HG02981 (cell line): ENCODE results near the gene RNF208.

Source experiments
- ATAC-seq: cut with Tn5 transposase; IDR thresholded peaks from one replicate; pipeline ENCODE4 v1.9.1; 2021; ENCODE audit warnings: mild to moderate bottlenecking, moderate library complexity; ENCODE audit not compliant: unreplicated experiment

Gene RNF208

DNA sequence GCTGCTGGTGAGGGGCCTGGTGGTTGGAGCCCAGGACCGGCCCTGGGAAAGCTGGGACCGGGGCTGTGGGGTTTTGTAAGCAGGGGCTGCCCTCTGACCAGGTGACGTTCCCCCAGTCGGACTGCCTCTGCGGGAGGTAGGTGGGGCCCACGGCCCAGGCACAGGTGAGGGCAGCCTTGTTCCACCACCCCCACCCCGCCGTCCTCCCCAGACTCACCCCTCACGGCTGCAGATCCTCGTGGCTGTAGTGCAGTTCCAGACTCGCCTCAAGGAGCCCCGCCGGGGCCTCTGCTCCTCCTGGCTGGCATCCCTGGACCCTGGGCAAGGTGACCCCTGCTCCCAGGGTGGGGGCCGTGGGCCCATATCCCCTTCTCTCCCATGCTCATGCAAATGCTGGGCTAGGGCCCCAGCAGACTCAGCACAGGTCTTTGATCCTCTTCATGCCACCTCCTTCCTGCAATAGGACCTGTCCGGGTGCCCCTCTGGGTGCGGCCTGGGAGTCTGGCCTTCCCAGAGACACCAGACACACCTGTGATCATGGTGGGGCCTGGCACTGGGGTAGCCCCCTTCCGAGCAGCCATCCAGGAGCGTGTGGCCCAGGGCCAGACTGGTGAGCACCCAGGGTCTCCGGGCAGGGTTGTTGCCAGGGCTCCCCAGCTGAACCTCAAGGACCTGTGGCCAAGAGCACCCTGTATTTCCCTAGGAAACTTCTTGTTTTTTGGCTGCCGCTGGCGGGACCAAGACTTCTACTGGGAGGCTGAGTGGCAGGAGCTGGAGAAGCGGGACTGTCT, 6.6 kb downstream of the RNF208 start:
- no peak for ATAC-seq

DNA sequence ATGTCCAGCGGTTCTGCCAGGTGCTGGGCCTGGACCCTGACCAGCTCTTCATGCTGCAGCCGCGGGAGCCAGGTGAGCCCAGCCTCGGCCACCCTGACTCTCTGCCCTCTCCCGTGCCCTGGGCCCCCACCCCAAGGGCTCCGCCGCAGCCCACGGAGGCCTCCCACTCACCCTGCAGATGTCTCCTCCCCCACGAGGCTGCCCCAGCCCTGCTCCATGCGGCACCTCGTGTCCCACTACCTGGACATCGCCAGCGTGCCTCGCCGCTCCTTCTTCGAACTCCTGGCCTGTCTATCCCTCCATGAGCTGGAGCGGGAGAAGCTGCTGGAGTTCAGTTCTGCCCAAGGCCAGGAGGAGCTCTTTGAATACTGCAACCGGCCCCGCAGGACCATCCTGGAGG, 7.4 kb downstream of the RNF208 start:
- no peak for ATAC-seq

DNA sequence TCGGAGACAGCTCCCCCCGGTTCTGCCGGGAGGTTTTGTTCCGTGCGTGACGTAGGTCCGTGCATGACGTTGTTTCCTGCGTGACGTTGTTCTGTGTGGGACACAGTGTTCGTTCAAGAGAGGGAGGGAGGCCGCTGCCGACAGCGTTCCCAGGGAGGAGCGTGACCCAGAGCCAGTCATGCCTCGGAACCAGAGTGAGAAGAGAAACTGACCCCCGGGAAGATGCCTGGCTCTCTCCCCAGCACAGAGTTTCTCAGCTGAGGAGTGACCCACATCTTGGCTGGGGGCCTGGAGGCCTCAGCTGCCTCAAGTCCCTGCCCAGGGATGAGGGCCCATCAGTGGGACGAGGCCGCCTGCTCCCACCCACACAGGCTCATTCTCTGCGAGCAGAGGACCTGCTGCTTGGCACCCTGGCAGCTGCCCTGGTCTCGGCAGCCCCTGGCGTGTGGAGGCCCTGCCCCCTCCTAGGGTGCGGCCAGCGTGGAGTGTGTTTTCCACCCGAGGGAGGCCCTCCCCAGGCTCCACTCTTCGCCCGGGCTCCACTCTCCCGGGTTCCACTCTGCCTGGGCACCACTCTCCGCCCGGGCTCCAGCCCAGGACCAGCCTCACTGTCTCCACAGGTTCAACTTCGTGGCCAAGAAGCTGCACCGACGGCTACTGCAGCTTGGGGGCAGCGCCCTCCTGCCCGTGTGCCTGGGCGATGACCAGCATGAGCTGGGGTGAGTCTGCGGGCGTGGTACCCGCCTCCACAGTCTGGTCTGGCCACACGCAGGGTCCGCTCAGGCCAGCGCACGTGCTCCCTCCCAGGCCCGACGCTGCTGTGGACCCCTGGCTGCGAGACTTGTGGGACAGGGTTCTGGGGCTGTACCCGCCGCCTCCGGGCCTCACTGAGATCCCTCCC, 8.6 kb downstream of the RNF208 start:
- no peak for ATAC-seq

DNA sequence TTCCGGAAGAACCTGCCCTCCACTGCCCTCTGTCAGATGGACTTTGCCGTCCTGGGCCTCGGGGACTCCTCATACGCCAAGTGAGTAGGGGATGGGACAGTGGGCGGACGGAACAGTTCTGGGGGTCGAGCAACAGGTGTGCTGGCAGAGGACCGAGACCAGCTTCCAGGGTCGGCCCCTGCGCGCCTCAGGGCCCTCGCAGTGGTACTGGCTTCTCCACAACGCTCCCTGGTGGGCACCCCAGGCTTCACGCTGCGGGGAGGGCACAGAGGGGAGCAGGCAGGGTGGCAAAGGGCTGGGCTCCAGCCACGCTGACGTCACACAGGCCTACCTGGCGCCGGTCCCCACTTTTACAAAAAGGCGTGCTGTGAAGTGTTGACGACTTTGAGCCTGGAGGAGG, 9.5 kb downstream of the RNF208 start:
- no peak for ATAC-seq

DNA sequence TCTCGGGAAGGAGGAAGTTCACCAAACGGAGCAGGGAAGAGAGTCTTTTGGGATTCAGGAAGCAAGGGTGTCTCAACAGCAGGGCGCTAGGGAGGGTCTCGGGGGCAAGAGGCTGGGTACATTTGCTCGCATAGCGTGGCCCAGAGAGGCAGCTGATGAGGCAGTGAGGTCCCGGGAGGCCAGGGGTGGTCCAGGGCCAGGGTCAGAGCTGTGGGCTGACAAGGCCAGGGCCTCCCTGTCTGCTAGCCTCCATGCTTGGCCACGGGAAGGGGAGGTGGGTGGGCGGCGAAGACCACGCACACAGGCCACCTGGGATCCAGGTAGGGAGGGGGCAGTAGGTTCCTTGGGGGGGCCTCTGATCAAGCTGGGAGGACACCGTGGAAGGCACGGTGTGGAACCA, 10.5 kb downstream of the RNF208 start:
- ATAC-seq, result no peak

DNA sequence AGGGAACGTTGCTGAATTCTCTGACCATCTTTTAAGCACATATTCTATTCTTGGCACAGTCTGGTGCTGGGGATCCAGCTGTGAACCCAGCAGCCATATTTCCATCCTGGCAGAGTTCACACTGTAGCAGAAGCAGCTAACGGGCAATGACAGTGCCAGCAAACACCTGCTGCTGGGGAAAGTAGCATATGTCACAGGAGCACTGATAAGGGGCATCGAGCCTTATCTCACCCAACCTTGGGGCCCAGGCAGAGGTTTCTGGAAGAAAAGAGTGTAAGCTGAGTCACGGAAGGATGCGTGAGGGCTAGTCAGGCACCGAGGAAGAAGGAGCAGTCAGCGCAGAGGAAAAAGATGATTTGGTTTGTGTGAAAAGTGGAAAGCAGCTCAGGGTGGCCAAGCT, 15.4 kb downstream of the RNF208 start:
- ATAC-seq, result no peak

DNA sequence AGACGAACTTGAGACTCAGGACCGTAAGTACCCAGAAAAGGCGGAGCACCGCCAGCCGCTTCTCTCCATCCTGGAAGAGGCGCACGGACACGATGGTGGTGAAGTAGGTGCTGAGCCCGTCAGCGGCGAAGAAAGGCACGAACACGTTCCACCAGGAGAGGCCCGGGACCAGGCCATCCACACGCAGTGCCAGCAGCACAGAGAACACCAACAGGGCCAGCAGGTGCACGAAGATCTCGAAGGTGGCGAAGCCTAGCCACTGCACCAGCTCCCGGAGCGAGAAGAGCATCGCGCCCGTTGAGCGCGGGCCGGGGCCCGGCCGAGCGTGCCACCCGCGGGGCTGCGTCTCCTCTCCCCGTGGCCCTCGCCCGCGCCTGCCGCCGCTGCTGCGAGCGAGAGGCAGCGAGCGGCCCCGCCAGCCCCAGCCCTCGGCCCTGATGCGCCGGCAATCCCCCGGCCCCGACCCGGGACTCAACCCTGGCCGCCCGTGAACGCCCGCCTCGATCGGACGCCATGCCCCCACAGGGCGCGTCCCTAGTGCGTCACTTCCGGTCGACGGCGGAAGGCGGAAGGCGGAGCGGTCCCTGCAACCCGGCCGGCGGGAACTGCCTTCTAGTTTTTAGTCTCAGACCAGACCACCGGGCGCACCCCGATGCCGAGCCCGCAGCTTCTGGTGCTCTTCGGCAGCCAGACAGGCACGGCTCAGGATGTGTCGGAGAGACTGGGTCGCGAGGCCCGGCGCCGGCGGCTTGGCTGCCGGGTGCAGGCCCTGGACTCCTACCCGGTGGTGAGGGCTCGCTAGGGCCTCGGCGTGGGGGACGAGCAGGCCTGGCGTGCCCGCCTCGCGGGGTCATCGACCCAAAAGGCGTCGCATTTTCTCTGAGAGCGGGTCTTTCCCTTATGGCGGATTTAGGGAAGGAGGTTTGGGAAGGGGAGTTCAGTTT, 16.6 kb downstream of the RNF208 start, which contains the start of the genes NDOR1 and TMEM203:
TSS of gene NDOR1 (plus strand) at position 575 of the 944 bp plus-strand sequence. CDS start at position 653, 78 bp downstream.
TSS of gene TMEM203 (minus strand) at position 523 of the 944 bp plus-strand sequence. CDS start at position 289, 234 bp downstream.
- ATAC-seq, result peak; percentile 38

DNA sequence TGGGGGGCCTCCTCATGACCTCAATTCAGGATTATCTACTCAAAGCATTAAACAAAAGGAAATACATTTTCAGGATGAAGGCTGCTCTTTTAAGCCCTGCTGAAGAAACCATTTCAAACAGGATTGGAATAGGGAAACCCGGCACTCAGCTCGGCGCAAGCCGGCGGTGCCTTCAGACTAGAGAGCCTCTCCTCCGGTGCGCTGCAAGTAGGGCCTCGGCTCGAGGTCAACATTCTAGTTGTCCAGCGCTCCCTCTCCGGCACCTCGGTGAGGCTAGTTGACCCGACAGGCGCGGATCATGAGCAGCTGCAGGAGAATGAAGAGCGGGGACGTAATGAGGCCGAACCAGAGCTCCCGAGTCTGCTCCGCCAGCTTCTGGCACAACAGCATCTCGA, 17.3 kb downstream of the RNF208 start:
- ATAC-seq, result no peak

DNA sequence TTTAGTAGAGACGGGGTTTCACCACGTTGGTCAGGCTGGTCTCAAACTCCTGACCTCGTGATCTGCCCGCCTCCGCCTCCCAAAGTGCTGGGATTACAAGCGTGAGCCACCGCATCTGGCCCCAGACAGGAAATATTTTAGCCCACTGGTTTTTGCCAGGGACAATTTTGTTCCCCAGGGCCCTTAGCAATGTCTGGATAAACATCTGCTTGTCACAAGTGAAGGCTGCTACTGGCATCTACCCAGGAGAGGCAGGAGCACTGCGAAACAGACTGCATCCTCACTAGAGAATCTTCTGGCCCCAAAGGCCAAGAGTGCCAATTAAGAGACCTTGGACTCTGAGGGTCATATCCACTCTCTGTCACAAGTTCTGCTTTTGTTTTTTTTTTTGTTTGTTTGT, 19.1 kb downstream of the RNF208 start:
- no peak for ATAC-seq

DNA sequence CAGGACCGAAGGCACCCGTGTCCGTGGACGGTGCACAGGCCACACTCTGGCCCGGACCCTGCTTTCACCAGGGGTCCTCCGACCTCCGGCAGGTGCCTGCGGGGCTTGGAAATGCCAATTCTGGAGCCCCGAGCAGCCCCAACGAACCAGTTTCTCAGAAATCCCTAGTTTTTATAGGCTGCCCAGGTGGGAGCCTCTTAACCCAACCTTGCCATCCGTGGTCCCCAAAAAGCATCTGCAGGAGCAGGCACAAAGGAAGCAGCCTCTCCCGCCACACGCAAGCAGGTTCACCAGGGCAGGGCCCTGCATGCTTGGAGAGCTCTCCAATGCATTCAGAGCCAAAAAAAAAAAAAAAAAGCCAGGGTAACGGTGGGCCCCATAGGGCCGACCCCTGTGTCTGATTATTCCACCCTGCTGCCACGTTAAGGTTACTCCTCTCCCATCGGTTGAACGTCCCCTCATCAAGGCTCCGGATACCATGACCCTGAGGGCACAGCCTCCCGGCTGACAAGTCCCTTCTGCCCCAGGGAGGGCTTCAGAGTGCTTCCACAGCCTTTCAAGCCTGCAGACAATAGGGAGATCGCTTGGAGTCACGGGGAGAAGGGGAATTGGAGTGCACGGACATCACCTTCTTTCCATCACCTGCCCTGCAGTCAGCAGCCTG, 20.7 kb downstream of the RNF208 start:
- no peak for ATAC-seq

DNA sequence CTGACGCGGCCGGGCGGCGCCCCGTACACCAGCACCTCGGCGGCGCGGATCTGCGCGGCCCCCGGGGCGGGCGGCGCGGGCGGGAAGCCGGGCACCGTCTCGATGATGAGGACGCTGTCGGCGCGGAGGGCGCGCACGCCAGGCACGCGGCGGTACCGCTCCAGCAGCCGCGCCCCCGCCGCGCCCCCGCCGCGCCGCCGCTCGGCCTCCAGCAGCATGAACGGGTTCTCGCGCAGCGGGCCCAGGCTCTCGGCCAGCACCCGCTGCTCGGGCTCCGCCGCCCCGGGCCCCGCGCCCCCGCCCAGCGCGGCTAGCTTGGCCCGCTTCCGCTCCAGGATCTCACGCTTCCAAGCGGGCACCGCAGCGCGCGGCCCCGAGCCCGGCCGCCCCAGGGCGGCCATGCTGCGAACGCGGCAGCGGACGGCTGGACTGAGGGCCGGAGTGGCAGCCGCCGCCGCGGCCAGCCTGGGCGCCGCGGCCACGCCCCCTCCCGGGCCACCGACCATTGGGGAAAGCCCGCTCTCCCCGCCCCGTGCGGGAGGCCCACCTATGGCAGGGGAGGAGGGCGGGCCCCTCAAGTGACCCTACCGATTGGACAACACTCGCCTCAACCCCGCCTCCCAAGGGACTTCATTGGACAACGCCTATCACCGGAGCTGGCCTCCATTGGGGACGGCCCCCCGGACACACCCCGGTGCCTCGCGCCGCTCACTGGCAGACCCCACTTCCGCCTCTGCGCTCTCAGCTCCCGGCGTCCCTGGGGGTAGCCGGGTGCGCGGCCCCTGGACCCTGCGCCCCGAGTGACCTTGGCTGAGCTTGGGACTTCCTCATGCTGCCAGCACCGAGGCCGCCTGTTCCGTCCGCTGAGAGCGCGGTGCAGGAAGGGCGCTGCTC, 21.5 kb downstream of the RNF208 start, which contains the start of gene TPRN:
TSS of gene TPRN (minus strand) at position 431 of the 894 bp plus-strand sequence. CDS start at position 401, 30 bp downstream.
- peak; percentile 82 for ATAC-seq

DNA sequence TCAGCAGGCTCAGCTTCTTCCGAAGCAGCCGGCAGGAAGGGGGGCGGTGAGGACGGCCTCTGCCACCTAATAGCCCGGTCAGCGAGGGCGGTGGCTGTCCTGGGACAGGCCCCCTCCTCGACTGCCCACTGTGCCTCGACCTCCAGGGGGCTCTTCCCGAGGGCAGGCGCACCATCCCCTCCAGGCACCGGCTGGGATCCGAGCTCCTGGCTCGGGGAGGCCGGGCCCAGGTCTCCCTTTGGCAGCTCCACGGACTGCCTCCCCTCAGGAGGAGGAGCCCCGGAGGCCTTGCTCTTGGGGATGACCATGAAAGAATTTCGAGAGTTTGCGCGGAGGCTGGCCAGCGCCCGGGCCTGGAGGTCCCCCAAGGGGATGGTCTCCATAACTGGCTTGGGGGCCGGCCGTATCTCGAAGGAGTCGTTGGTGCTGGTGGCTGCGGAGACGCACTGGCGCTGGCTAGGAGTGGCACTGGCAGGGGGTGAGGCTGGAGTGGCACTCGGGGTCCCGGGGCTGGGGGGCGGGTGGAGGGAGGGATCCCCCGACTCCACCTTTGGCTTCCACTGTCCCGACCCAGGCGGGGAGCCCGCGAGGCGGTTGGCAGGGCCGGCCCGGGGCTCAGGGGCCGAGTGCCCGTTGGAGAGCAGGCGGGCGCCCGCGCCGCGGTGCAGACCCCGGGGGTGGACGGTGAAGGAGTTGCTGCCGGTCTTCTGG, 22.5 kb downstream of the RNF208 start:
- ATAC-seq, result no peak

DNA sequence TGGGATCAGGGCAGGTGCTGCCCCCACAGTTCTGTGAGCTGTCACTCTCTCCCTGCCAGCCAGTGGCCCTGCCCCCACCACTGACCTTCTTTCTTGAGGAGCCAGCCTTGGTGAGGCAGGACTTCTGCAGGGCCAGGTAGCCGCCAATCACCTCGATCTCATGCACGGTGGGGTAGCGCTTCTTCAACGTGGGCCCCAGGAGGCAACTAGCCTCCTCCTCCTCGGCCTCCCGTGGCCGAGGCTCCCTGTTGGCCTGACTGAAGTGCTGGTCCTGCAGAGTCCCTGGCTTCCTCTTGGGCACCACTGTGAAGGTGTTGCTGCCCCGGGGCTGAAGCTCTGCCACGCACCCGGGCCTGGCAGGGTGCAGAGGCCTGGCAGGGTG, 23.1 kb downstream of the RNF208 start:
- no peak for ATAC-seq

DNA sequence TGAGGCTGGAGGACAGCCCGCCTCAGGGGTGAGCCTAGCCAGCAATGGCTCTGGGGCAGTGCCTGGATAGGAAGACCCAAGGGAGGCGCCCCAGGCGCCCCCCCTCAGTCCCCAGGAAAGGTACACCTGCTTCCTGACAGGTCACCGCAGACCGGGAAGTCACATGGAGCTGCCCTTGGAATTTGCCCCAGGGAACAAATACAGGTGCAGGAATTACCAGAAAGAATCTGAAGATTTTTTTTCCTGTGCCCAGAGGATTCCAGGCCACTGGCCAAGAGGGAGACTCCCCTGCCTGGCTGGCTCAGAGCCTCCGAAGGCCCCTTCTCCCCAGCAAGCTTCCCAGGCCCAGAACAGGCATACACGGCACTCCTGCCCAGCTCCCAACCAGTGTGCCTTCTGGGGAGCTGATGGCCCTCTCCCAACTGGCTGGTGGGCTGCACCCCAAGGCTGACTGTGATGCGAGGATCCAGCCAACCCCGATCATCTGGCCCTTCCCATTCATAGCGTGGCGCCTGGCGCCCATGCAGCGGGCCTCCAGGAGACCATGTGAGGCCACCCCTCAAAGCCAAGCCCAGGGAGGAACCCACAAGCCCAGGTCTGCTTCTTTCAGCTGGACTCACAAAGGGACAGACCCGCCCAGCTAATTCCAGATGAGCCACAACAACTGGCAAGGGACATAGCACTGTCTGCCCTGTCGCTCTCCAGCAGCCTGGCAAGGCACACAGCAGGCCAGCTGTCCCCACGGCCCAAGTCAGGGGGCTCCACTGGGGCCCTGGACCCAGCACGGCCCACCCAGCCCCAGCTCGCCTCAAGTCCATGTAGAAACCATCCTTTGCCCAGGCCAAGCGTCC, 23.8 kb downstream of the RNF208 start:
- no peak for ATAC-seq

DNA sequence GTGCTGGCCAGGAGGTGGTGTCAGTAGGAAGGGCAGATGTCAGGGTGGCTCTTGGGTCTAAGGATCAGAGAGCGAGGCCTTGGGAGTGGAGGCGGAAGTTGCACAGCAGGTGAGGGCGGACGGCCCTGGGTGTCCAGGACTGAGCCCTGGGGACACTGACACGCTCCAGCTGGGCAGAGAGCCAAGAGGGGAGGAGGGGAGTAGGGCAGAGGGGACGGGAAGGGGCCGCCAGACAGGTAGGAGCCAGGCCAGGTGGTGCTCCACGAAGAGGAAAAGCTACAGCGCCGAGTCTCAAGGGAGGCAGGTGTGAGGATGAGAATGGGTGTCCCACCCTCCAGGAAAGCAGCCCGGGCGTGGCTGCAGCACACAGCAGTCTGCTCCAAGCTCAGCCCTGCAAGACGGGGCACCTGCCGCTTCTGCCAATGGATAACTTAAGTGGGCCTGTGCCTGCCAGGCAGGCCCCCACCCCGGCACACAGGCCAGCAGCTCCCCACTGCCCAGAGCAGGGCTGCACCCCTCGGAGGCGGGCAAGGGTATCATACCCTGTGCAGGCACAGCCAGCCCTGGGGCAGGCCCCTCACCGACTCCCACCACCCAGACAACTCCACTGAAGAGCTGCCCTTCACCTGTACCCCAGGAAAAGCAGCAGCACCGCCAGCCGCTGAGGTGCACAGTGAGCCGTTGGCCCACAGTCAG, 26.4 kb downstream of the RNF208 start:
- no peak for ATAC-seq

DNA sequence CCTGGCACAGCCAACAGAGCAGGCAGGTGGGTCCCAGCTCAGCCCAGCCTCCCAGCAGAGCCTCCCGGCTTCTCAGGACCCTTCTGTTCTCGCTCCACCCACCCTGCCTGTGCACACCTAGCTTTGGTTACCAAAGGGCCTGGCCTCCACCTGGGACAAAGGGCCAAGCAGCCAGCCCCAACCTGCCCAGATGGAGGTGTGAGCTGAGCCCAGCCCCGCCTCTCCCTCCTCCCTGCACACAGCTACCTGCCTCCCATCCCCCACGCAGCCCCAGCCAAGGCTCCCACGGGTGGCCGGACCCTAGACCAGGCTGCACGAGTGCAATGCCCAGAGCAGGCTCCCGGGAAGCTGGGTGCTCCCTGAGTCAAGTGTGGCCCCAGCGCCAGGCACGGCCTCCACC, 27.1 kb downstream of the RNF208 start:
- ATAC-seq, result no peak

DNA sequence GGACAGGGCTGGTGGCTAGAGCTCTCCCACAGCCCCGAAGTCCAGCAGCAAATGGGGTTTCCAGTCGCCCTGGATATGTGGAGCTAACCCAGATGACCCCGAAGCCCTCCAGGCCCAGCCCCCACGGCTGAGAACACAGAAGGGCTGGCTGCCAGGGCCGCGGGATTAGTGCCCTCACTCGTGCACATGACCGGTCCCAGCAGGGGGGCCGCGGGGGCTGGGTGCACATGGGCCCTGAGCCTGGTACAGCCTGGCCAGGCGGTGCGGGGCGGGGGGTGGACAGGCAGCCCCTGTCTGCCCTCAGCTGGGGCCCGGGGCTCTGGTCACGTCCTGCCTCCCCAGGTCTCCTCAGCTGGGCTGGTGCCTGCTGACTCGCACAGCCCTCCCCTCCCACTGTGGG, 27.7 kb downstream of the RNF208 start:
- ATAC-seq, result no peak
